GM23248 (cell line): ENCODE data around the gene PSMA5.

Experiments
- EZH2 ChIP-seq: fragments of 200-600 bp; sonication (generic); IDR thresholded peaks from 2 replicates; pipeline ENCODE4 v1.6.1; 2018; ENCODE audit warnings: antibody characterized with exemption, mild to moderate bottlenecking; ENCODE audit not compliant: insufficient read depth, poor library complexity, severe bottlenecking
- EZH2phosphoT487 ChIP-seq: fragments of 200-600 bp; sonication (generic); IDR thresholded peaks from 2 replicates; pipeline ENCODE4 v1.6.1; 2018; ENCODE audit warnings: antibody characterized with exemption, moderate library complexity, mild to moderate bottlenecking, low read depth; ENCODE audit not compliant: insufficient read depth

GRCh38 chr1:109351457-109351856, 74.8 kb downstream of the PSMA5 start:
- TF ChIP-seq EZH2: no peak
- TF ChIP-seq EZH2phosphoT487: no peak
